MCF 10A (cell line): ENCODE data around the gene MEGF8. TPM values are rescaled to one million over a fixed set of nuclear protein-coding genes. Genes with fewer than 3 reads are reported as not detected.
A peak's percentile ranks its signal among the peaks of the same experiment; 100 is the strongest.

ENCODE experiments used
- BruUV-seq: library from RNA; stranded (reverse); fragments of 400-500 nt; replicated peaks from 2 replicates; lab custom pipeline; 2021; lab: Mats Ljungman, UMichigan
- CTCF ChIA-PET: fragments of 300-600 bp; sonication (Branson Sonifier 250); formaldehyde crosslinking; extraction: SDS; loops from one replicate; lab custom pipeline; 2021; ENCODE audit warnings: antibody characterized with exemption, inconsistent platforms; lab: Yijun Ruan, JAX
- POLR2A ChIA-PET: fragments of 300-600, 350-650 bp; sonication (Branson Sonifier 250); formaldehyde crosslinking; extraction: SDS; loops from one replicate; lab custom pipeline; 2020; ENCODE audit warnings: antibody characterized with exemption, inconsistent platforms; lab: Yijun Ruan, JAX
- DNase-seq: peaks from one replicate; pipeline ENCODE4 v3.0.0-alpha.2; 2018; ENCODE audit not compliant: unreplicated experiment
- H3K27ac Mint-ChIP-seq: one replicate; pipeline ENCODE4 v1.8.0; 2022; ENCODE audit warnings: mild to moderate bottlenecking, low read depth, mixed read lengths; ENCODE audit not compliant: unreplicated experiment
- H3K27me3 Mint-ChIP-seq: one replicate; pipeline ENCODE4 v1.8.0; 2022; ENCODE audit warnings: mixed read lengths; ENCODE audit not compliant: insufficient read depth, unreplicated experiment
- H3K36me3 Mint-ChIP-seq: one replicate; pipeline ENCODE4 v1.8.0; 2022; ENCODE audit warnings: mild to moderate bottlenecking, moderate library complexity, mixed read lengths; ENCODE audit not compliant: insufficient read depth, unreplicated experiment
- H3K4me1 Mint-ChIP-seq: one replicate; pipeline ENCODE4 v1.8.0; 2022; ENCODE audit warnings: mixed read lengths; ENCODE audit not compliant: insufficient read depth, unreplicated experiment
- H3K4me3 Mint-ChIP-seq: one replicate; pipeline ENCODE4 v1.8.0; 2022; ENCODE audit warnings: mild to moderate bottlenecking, moderate library complexity, mixed read lengths; ENCODE audit not compliant: unreplicated experiment
- H3K9me3 Mint-ChIP-seq: one replicate; pipeline ENCODE4 v1.8.0; 2022; ENCODE audit warnings: mixed read lengths; ENCODE audit not compliant: unreplicated experiment
- CTCF ChIP-seq: fragments of 200-600 bp; IDR thresholded peaks from one replicate; pipeline ENCODE4 v1.8.0; 2022; ENCODE audit warnings: antibody characterized with exemption, mild to moderate bottlenecking; ENCODE audit not compliant: unreplicated experiment
- intact Hi-C: fragments of 100-400 bp; cut with micrococcal nuclease; formaldehyde crosslinking; loops from 2 replicates; pipeline ENCODE4 v1.14.1; 2022
- total RNA-seq: library from RNA; stranded (reverse); gene quantifications from 2 replicates; pipeline ENCODE4 v1.2.3, GENCODE V29; 2022

Gene MEGF8
- total RNA-seq, 1 experiment from 2014 or later = 13.0 TPM

- no peaks in the 10 kb centered on the region for H3K9me3 Mint-ChIP-seq
- TF ChIP-seq CTCF = no peak
- BruUV-seq = no TSS peak
- no peaks in the 10 kb centered on the region for H3K27me3 Mint-ChIP-seq
- H3K27ac Mint-ChIP-seq = no peak overlapping the region
- ChIA-PET CTCF (interaction anchor here (0.6 kb wide), 1 partner anchor 53 kb away, joined by 3 read pairs; no protein-coding TSS in a partner anchor), POLR2A (no interaction called here)
- no peak overlapping the region for H3K4me3 Mint-ChIP-seq
- intact Hi-C loops = no loop called here
- H3K4me1 Mint-ChIP-seq = peaks cover 11% of the 10 kb centered on the region
- peaks cover 14% of the 10 kb centered on the region for H3K36me3 Mint-ChIP-seq
- DNase-seq = no peak
Measured at GRCh38 chr19:42349378-42350107, 24.1 kb downstream of the MEGF8 start.

GRCh38 chr19:42350417-42350816, 25.0 kb downstream of the MEGF8 start:
- intact Hi-C loops = no loop called here
- TF ChIP-seq CTCF = no peak
- CTCF ChIA-PET = no interaction called here
- H3K27me3 Mint-ChIP-seq = no peaks in the 10 kb centered on the region
- H3K27ac Mint-ChIP-seq = no peak overlapping the region
- H3K9me3 Mint-ChIP-seq = no peaks in the 10 kb centered on the region
- peaks cover 16% of the 10 kb centered on the region for H3K36me3 Mint-ChIP-seq
- DNase-seq = no peak
- POLR2A ChIA-PET = no interaction called here
- no peak overlapping the region for H3K4me3 Mint-ChIP-seq
- peaks cover 8% of the 10 kb centered on the region for H3K4me1 Mint-ChIP-seq
- no TSS peak for BruUV-seq

- TF ChIP-seq CTCF = no peak
- Mint-ChIP-seq H3K27ac (peak overlapping the region; percentile 3), H3K27me3 (no peaks in the 10 kb centered on the region), H3K4me3 (no peak overlapping the region), H3K9me3 (no peaks in the 10 kb centered on the region), H3K4me1 (peaks cover 6% of the 10 kb centered on the region), H3K36me3 (peaks cover 20% of the 10 kb centered on the region)
- POLR2A ChIA-PET = no interaction called here
- CTCF ChIA-PET = no interaction called here
- no peak for DNase-seq
- no TSS peak for BruUV-seq
- intact Hi-C loops = no loop called here
Measured at GRCh38 chr19:42351079-42351735, 25.8 kb downstream of the MEGF8 start.

GRCh38 chr19:42352301-42353259, 27.1 kb downstream of the MEGF8 start:
- TF ChIP-seq CTCF = no peak
- ChIA-PET POLR2A (no interaction called here), CTCF (interaction anchor here (0.6 kb wide), 2 partner anchors 37 to 90 kb away, joined by 3 read pairs; partner anchors contain the start of gene CXCL17)
- intact Hi-C loops = no loop called here
- Mint-ChIP-seq H3K36me3 (peaks cover 20% of the 10 kb centered on the region), H3K27me3 (no peaks in the 10 kb centered on the region), H3K4me3 (no peak overlapping the region), H3K27ac (peak overlapping the region; percentile 3), H3K9me3 (no peaks in the 10 kb centered on the region), H3K4me1 (peaks cover 6% of the 10 kb centered on the region)
- no peak for DNase-seq
- BruUV-seq = no TSS peak
